ENCODE results near the gene MVD.

- no peak for TF ChIP-seq CEBPB (IDR thresholded peaks at IDR 0.05; ENCODE audit: borderline replicate concordance, low read depth, low read length)
- TF ChIP-seq, protein P1, sequence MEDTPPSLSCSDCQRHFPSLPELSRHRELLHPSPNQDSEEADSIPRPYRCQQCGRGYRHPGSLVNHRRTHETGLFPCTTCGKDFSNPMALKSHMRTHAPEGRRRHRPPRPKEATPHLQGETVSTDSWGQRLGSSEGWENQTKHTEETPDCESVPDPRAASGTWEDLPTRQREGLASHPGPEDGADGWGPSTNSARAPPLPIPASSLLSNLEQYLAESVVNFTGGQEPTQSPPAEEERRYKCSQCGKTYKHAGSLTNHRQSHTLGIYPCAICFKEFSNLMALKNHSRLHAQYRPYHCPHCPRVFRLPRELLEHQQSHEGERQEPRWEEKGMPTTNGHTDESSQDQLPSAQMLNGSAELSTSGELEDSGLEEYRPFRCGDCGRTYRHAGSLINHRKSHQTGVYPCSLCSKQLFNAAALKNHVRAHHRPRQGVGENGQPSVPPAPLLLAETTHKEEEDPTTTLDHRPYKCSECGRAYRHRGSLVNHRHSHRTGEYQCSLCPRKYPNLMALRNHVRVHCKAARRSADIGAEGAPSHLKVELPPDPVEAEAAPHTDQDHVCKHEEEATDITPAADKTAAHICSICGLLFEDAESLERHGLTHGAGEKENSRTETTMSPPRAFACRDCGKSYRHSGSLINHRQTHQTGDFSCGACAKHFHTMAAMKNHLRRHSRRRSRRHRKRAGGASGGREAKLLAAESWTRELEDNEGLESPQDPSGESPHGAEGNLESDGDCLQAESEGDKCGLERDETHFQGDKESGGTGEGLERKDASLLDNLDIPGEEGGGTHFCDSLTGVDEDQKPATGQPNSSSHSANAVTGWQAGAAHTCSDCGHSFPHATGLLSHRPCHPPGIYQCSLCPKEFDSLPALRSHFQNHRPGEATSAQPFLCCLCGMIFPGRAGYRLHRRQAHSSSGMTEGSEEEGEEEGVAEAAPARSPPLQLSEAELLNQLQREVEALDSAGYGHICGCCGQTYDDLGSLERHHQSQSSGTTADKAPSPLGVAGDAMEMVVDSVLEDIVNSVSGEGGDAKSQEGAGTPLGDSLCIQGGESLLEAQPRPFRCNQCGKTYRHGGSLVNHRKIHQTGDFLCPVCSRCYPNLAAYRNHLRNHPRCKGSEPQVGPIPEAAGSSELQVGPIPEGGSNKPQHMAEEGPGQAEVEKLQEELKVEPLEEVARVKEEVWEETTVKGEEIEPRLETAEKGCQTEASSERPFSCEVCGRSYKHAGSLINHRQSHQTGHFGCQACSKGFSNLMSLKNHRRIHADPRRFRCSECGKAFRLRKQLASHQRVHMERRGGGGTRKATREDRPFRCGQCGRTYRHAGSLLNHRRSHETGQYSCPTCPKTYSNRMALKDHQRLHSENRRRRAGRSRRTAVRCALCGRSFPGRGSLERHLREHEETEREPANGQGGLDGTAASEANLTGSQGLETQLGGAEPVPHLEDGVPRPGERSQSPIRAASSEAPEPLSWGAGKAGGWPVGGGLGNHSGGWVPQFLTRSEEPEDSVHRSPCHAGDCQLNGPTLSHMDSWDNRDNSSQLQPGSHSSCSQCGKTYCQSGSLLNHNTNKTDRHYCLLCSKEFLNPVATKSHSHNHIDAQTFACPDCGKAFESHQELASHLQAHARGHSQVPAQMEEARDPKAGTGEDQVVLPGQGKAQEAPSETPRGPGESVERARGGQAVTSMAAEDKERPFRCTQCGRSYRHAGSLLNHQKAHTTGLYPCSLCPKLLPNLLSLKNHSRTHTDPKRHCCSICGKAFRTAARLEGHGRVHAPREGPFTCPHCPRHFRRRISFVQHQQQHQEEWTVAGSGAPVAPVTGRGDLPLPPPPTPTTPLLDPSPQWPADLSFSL (CRISPR knock-in tag; IDR thresholded peaks at IDR 0.05), result no peak
- no peak for TF ChIP-seq ZC3H13 (CRISPR knock-in tag; IDR thresholded peaks at IDR 0.05)
- no peak for TF ChIP-seq NR2F6 (IDR thresholded peaks at IDR 0.05)
- no peak for TF ChIP-seq NR2F6 (CRISPR knock-in tag; IDR thresholded peaks at IDR 0.05)
- no peak for TF ChIP-seq ZBTB46 (CRISPR knock-in tag; IDR thresholded peaks at IDR 0.05; ENCODE audit: borderline replicate concordance)
- TF ChIP-seq, protein P2, sequence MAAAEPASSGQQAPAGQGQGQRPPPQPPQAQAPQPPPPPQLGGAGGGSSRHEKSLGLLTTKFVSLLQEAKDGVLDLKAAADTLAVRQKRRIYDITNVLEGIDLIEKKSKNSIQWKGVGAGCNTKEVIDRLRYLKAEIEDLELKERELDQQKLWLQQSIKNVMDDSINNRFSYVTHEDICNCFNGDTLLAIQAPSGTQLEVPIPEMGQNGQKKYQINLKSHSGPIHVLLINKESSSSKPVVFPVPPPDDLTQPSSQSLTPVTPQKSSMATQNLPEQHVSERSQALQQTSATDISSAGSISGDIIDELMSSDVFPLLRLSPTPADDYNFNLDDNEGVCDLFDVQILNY (CRISPR knock-in tag; conservative IDR thresholded peaks at IDR 0.05), result no peak
- no peak for TF ChIP-seq MTA3 (CRISPR knock-in tag; IDR thresholded peaks at IDR 0.05)
- TF ChIP-seq HDAC2 (CRISPR knock-in tag; IDR thresholded peaks at IDR 0.05), result no peak
- no peak for TF ChIP-seq TBL1XR1 (IDR thresholded peaks at IDR 0.05; ENCODE audit: borderline replicate concordance, low read length, partially characterized antibody)
- TF ChIP-seq NAIF1 (CRISPR knock-in tag; IDR thresholded peaks at IDR 0.05; ENCODE audit: borderline replicate concordance), result no peak
- no peak for TF ChIP-seq SNRNP70 (IDR thresholded peaks at IDR 0.05; ENCODE audit: low read depth, low read length)
- TF ChIP-seq SP4 (CRISPR knock-in tag; IDR thresholded peaks at IDR 0.05), result no peak
Measured at GRCh38 chr16:88638323-88639230, 24.3 kb downstream of the MVD start, which contains the start of gene IL17C.

Data from HepG2 (cell line).